A673 (cell line): ENCODE results near the gene NELL1. TPM values are rescaled to one million over a fixed set of nuclear protein-coding genes. Genes with fewer than 3 reads are reported as not detected.

Experiments used
- BruUV-seq: library from RNA; stranded (reverse); fragments of 400-500 nt; replicated peaks from 2 replicates; lab custom pipeline; 2021; lab: Mats Ljungman, UMichigan
- CTCF ChIA-PET: fragments of 300-600 bp; sonication (Branson Sonifier 250); formaldehyde crosslinking; loops from one replicate; lab custom pipeline; 2022; ENCODE audit warnings: antibody characterized with exemption; lab: Charles Lee
- POLR2A ChIA-PET: fragments of 300-600 bp; sonication (Branson Sonifier 250); formaldehyde crosslinking; loops from one replicate; lab custom pipeline; 2022; ENCODE audit warnings: antibody characterized with exemption; ENCODE audit not compliant: low non-redundant PET; lab: Charles Lee
- DNase-seq: peaks from one replicate; pipeline ENCODE4 v3.0.0-alpha.2; 2015; ENCODE audit warnings: low spot score
- H3K27ac ChIP-seq: fragments of 200-600 bp; sonication (generic); 2 replicates; pipeline ENCODE4 v1.5.1; 2016; ENCODE audit warnings: mixed run types, low read depth, mild to moderate bottlenecking, mixed read lengths, antibody characterized with exemption, low read length; ENCODE audit not compliant: poor library complexity, severe bottlenecking
- H3K27me3 ChIP-seq: fragments of 200-600 bp; sonication (generic); replicated peaks from 2 replicates; pipeline ENCODE4 v1.6.1; 2017; ENCODE audit warnings: mixed run types, low read depth, mild to moderate bottlenecking, mixed read lengths, antibody characterized with exemption, low read length; ENCODE audit not compliant: insufficient read depth, poor library complexity
- H3K36me3 ChIP-seq: fragments of 200-600 bp; sonication (generic); 2 replicates; pipeline ENCODE4 v1.6.1; 2016; ENCODE audit warnings: mixed run types, mild to moderate bottlenecking, mixed read lengths, antibody characterized with exemption, low read length; ENCODE audit not compliant: insufficient read depth, poor library complexity, severe bottlenecking
- H3K4me1 ChIP-seq: fragments of 200-600 bp; sonication (generic); 2 replicates; pipeline ENCODE4 v1.6.1; 2017; ENCODE audit warnings: mixed run types, mild to moderate bottlenecking, mixed read lengths, antibody characterized with exemption, low read length; ENCODE audit not compliant: insufficient read depth, poor library complexity, severe bottlenecking
- H3K4me3 ChIP-seq: fragments of 200-600 bp; sonication (generic); 2 replicates; pipeline ENCODE4 v1.5.1; 2016; ENCODE audit warnings: low read depth, mixed run types, mild to moderate bottlenecking, mixed read lengths, low read length; ENCODE audit not compliant: poor library complexity, severe bottlenecking
- H3K9me3 ChIP-seq: fragments of 200-600 bp; sonication (generic); 2 replicates; pipeline ENCODE4 v1.6.1; 2016; ENCODE audit warnings: mixed run types, low read depth, mild to moderate bottlenecking, mixed read lengths, antibody characterized with exemption, low read length; ENCODE audit not compliant: poor library complexity, severe bottlenecking
- CTCF ChIP-seq: fragments of 300-800, 200-600 bp; sonication (generic); conservative IDR thresholded peaks from 2 replicates; pipeline ENCODE4 v1.5.1; 2017; ENCODE audit warnings: low read depth, mild to moderate bottlenecking, antibody characterized with exemption, low read length, moderate library complexity, mixed read lengths
- EZH2 ChIP-seq: fragments of 200-600 bp; sonication (generic); IDR thresholded peaks from 2 replicates; pipeline ENCODE4 v1.6.1; 2017; ENCODE audit warnings: borderline replicate concordance, low read depth, mild to moderate bottlenecking, mixed read lengths, antibody characterized with exemption, low read length; ENCODE audit not compliant: poor library complexity, severe bottlenecking
- intact Hi-C: fragments of 100-400 bp; cut with micrococcal nuclease; formaldehyde crosslinking; loops from one replicate; pipeline ENCODE4 v1.10.0; 2022; ENCODE audit not compliant: unreplicated experiment
- total RNA-seq: library from RNA; stranded (reverse); gene quantifications from 2 replicates; pipeline ENCODE4 v1.2.3, GENCODE V29; 2021

The NELL1 gene
- total RNA-seq, 1 experiment from 2014 or later, result 0.32 TPM

- TF ChIP-seq EZH2, result no peak
- no peak for TF ChIP-seq CTCF
- CTCF ChIA-PET, result no interaction called here
- intact Hi-C loops, result no loop called here
- Histone ChIP-seq H3K4me1 (no peaks in the 10 kb centered on the region), H3K4me3 (no peak overlapping the region), H3K27ac (no peak overlapping the region), H3K27me3 (no peaks in the 10 kb centered on the region), H3K9me3 (no peaks in the 10 kb centered on the region), H3K36me3 (no peaks in the 10 kb centered on the region)
- BruUV-seq, result no TSS peak
- POLR2A ChIA-PET, result no interaction called here
- DNase-seq, result no peak
Measured at GRCh38 chr11:20910733-20911132, 241.3 kb downstream of the NELL1 start.

- intact Hi-C loops, result no loop called here
- Histone ChIP-seq H3K4me3 (no peak overlapping the region), H3K9me3 (no peaks in the 10 kb centered on the region), H3K27me3 (no peaks in the 10 kb centered on the region), H3K4me1 (no peaks in the 10 kb centered on the region), H3K27ac (no peak overlapping the region), H3K36me3 (no peaks in the 10 kb centered on the region)
- ChIA-PET CTCF (no interaction called here), POLR2A (no interaction called here)
- TF ChIP-seq CTCF (no peak), EZH2 (no peak)
- BruUV-seq, result no TSS peak
- DNase-seq, result no peak
Measured at GRCh38 chr11:20912065-20912821, 242.9 kb downstream of the NELL1 start.

- Histone ChIP-seq H3K36me3 (no peaks in the 10 kb centered on the region), H3K4me3 (no peak overlapping the region), H3K27me3 (no peaks in the 10 kb centered on the region), H3K4me1 (no peaks in the 10 kb centered on the region), H3K9me3 (no peaks in the 10 kb centered on the region), H3K27ac (no peak overlapping the region)
- no peak for TF ChIP-seq CTCF
- no peak for TF ChIP-seq EZH2
- no peak for DNase-seq
- no TSS peak for BruUV-seq
- ChIA-PET POLR2A (no interaction called here), CTCF (no interaction called here)
- intact Hi-C loops, result no loop called here
Measured at GRCh38 chr11:20912922-20913512, 243.6 kb downstream of the NELL1 start.
